IMR-90 (cell line): ENCODE data around the gene OR52K1. TPM values are rescaled to one million over a fixed set of nuclear protein-coding genes. Genes with fewer than 3 reads are reported as not detected.

ENCODE experiments used
- ATAC-seq: fragments of 200-7000 bp; cut with Tn5 transposase; 2 replicates; pipeline ENCODE4 v1.9.1; 2020; ENCODE audit warnings: low read depth, mild to moderate bottlenecking, moderate library complexity
- BruUV-seq: library from RNA; stranded (reverse); fragments of 400-500 nt; replicated peaks from 2 replicates; lab custom pipeline; 2021; lab: Mats Ljungman, UMichigan
- CTCF ChIA-PET: fragments of 300-600 bp; formaldehyde crosslinking; extraction: SDS; loops from one replicate; lab custom pipeline; 2021; ENCODE audit warnings: antibody characterized with exemption; lab: Yijun Ruan, JAX
- POLR2A ChIA-PET: fragments of 300-600 bp; sonication (Branson Sonifier 250); formaldehyde crosslinking; loops from one replicate; lab custom pipeline; 2022; ENCODE audit warnings: antibody characterized with exemption; ENCODE audit not compliant: unreplicated experiment; lab: Charles Lee
- DNase-seq: peaks from one replicate; pipeline ENCODE4 v3.0.0; 2013
- H2AFZ ChIP-seq: replicated peaks from 2 replicates; pipeline ENCODE3; 2013; ENCODE audit warnings: low read length, mild to moderate bottlenecking; ENCODE audit not compliant: poor library complexity
- H2AK5ac ChIP-seq: 2 replicates; pipeline ENCODE4 v1.6.1; 2013; ENCODE audit warnings: low read depth, low read length, inconsistent platforms
- H2AK9ac ChIP-seq: replicated peaks from 2 replicates; pipeline ENCODE3; 2013; ENCODE audit warnings: mild to moderate bottlenecking, low read depth, low read length, moderate library complexity; ENCODE audit not compliant: poor library complexity
- H2BK120ac ChIP-seq: 2 replicates; pipeline ENCODE4 v1.6.1; 2013; ENCODE audit warnings: low read depth, low read length, inconsistent platforms
- H2BK15ac ChIP-seq: 3 replicates; pipeline ENCODE4 v1.6.1; 2013; ENCODE audit warnings: low read depth, low read length, inconsistent platforms
- H2BK20ac ChIP-seq: 2 replicates; pipeline ENCODE4 v1.6.1; 2013; ENCODE audit warnings: low read depth, mild to moderate bottlenecking, inconsistent platforms, low read length, moderate library complexity
- H2BK5ac ChIP-seq: 2 replicates; pipeline ENCODE4 v1.6.1; 2013; ENCODE audit warnings: mild to moderate bottlenecking, low read depth, low read length, inconsistent platforms; ENCODE audit not compliant: poor library complexity, severe bottlenecking
- H3K14ac ChIP-seq: replicated peaks from 2 replicates; pipeline ENCODE4 v1.6.1; 2013; ENCODE audit warnings: low read depth, low read length, inconsistent platforms
- H3K18ac ChIP-seq: 2 replicates; pipeline ENCODE4 v1.6.1; 2013; ENCODE audit warnings: low read depth, low read length, control low read depth
- H3K23ac ChIP-seq: 2 replicates; pipeline ENCODE4 v1.6.1; 2013; ENCODE audit warnings: low read depth, low read length, inconsistent platforms
- H3K27ac ChIP-seq: 2 replicates; pipeline ENCODE4 v1.5.1; 2013; ENCODE audit warnings: mild to moderate bottlenecking, control low read depth, low read length; ENCODE audit not compliant: insufficient read depth
- H3K27me3 ChIP-seq: 2 replicates; pipeline ENCODE4 v1.6.1; 2013; ENCODE audit warnings: low read length; ENCODE audit not compliant: control insufficient read depth, insufficient read depth
- H3K36me3 ChIP-seq: 2 replicates; pipeline ENCODE4 v1.6.1; 2013; ENCODE audit warnings: low read length, mixed read lengths; ENCODE audit not compliant: control insufficient read depth, insufficient read depth
- H3K4ac ChIP-seq: 2 replicates; pipeline ENCODE4 v1.6.1; 2013; ENCODE audit warnings: low read depth, low read length, inconsistent platforms
- H3K4me1 ChIP-seq: 2 replicates; pipeline ENCODE4 v1.6.1; 2013; ENCODE audit warnings: low read length, mixed read lengths; ENCODE audit not compliant: control insufficient read depth, insufficient read depth
- H3K4me2 ChIP-seq: 2 replicates; pipeline ENCODE4 v1.6.1; 2013; ENCODE audit warnings: low read depth, mild to moderate bottlenecking, control low read depth, low read length, moderate library complexity
- H3K4me3 ChIP-seq: 2 replicates; pipeline ENCODE4 v1.5.1; 2013; ENCODE audit warnings: low read depth, mild to moderate bottlenecking, control low read depth, low read length, moderate library complexity; ENCODE audit not compliant: insufficient read depth
- H3K56ac ChIP-seq: 2 replicates; pipeline ENCODE4 v1.6.1; 2013; ENCODE audit warnings: low read length, inconsistent platforms; ENCODE audit not compliant: insufficient read depth; ENCODE audit errors: extremely low read depth
- H3K79me1 ChIP-seq, 2 experiments: 2 replicates each; pipeline ENCODE4 v1.6.1; 2013; ENCODE audit warnings: low read length in 2 of 2, inconsistent platforms in 1 of 2, low read depth in 1 of 2
- H3K9ac ChIP-seq: 2 replicates; pipeline ENCODE4 v1.6.1; 2013; ENCODE audit warnings: low read depth, low read length, control low read depth
- H3K9me1 ChIP-seq: 2 replicates; pipeline ENCODE4 v1.6.1; 2013; ENCODE audit warnings: low read length, inconsistent platforms; ENCODE audit not compliant: insufficient read depth
- H3K9me3 ChIP-seq: 2 replicates; pipeline ENCODE4 v1.6.1; 2013; ENCODE audit warnings: low read length; ENCODE audit not compliant: control insufficient read depth, insufficient read depth
- H4K20me1 ChIP-seq: 2 replicates; pipeline ENCODE4 v1.6.1; 2013; ENCODE audit warnings: low read length, inconsistent platforms; ENCODE audit not compliant: insufficient read depth
- H4K5ac ChIP-seq: 2 replicates; pipeline ENCODE4 v1.6.1; 2013; ENCODE audit warnings: mild to moderate bottlenecking, low read depth, low read length, control low read depth
- H4K8ac ChIP-seq, 2 experiments: 2 replicates each; pipeline ENCODE4 v1.6.1; 2013; ENCODE audit warnings: low read depth in 2 of 2, low read length in 2 of 2, control low read depth in 1 of 2, inconsistent platforms in 1 of 2
- H4K91ac ChIP-seq: 2 replicates; pipeline ENCODE4 v1.6.1; 2013; ENCODE audit warnings: low read depth, low read length, inconsistent platforms; ENCODE audit not compliant: insufficient read depth
- BHLHE40 ChIP-seq: fragments of 150-350 bp; IDR thresholded peaks from 2 replicates; pipeline ENCODE4 v1.6.1; 2016; ENCODE audit warnings: mild to moderate bottlenecking, low read depth, low read length
- CEBPB ChIP-seq: IDR thresholded peaks from 2 replicates; pipeline ENCODE4 v1.6.1; 2012; ENCODE audit warnings: low read depth, low read length, improper control_type of control experiment
- FOS ChIP-seq: fragments of 150-350 bp; IDR thresholded peaks from 2 replicates; pipeline ENCODE4 v1.6.1; 2016; ENCODE audit warnings: low read depth, low read length
- MAFK ChIP-seq: IDR thresholded peaks from 2 replicates; pipeline ENCODE4 v1.6.1; 2012; ENCODE audit warnings: low read depth, low read length, improper control_type of control experiment
- MXI1 ChIP-seq: IDR thresholded peaks from 2 replicates; pipeline ENCODE4 v1.6.1; 2012; ENCODE audit warnings: low read depth, mild to moderate bottlenecking, low read length, moderate library complexity, borderline replicate concordance
- NFE2L2 ChIP-seq: fragments of 150-350 bp; IDR thresholded peaks from 2 replicates; pipeline ENCODE4 v1.6.1; 2016; ENCODE audit warnings: low read depth, mild to moderate bottlenecking, low read length
- RCOR1 ChIP-seq: IDR thresholded peaks from 2 replicates; pipeline ENCODE4 v1.6.1; 2012; ENCODE audit warnings: mild to moderate bottlenecking, low read length, improper control_type of control experiment; ENCODE audit not compliant: insufficient replicate concordance
- WGBS, 2 experiments: methylation state at CpG; one replicate each; pipeline versions ENCODE4 v1.1.5 to v1.1.7; 2013; ENCODE audit warnings: missing lambda C conversion rate in 2 of 2; ENCODE audit not compliant: insufficient read length in 1 of 2; ENCODE audit errors: extremely low coverage in 2 of 2; 5-methylcytosine and 5-hydroxymethylcytosine counted together
- dilution Hi-C: fragments of 300-500 bp; cut with HindIII; formaldehyde crosslinking; loops from one replicate; pipeline ENCODE4 v1.14.3; 2018; ENCODE audit warnings: low sequenced_read_pairs; ENCODE audit not compliant: unreplicated experiment
- in situ Hi-C: fragments of 300-500 bp; cut with MboI; formaldehyde crosslinking; loops from 3 replicates; pipeline ENCODE4 v1.14.3; 2019; ENCODE audit warnings: low sequenced_read_pairs, inconsistent platforms, mixed read lengths
- intact Hi-C: fragments of 100-400 bp; cut with micrococcal nuclease; formaldehyde crosslinking; loops from 2 replicates; pipeline ENCODE4 v1.10.0; 2022
- polyA plus RNA-seq, 3 experiments: library from polyadenylated mRNA; depleted of rRNA; stranded (reverse); fragments of >200 nt; gene quantifications; 2 replicates each; pipeline ENCODE4 v1.2.3, GENCODE V29; 2012; ENCODE audit warnings: low replicate concordance in 1 of 3
- total RNA-seq: library from RNA; depleted of rRNA; stranded (reverse); fragments of >200 nt; gene quantifications from 2 replicates; pipeline ENCODE4 v1.2.3, GENCODE V29; 2012

The OR52K1 gene
- total and polyA plus RNA-seq, 2 of the 4 experiments (the other 2 are of a cell fraction): not detected

- Histone ChIP-seq H3K27me3 (no peaks in the 10 kb centered on the region), H3K18ac (no peak overlapping the region), H3K36me3 (no peaks in the 10 kb centered on the region), H3K23ac (no peak overlapping the region), H3K4me3 (no peak overlapping the region), H3K9ac (no peak overlapping the region), H2AFZ (no peak overlapping the region), H3K9me3 (no peaks in the 10 kb centered on the region), H3K14ac (no peak overlapping the region), H3K56ac (no peak overlapping the region), H2BK120ac (no peak overlapping the region), H3K4ac (no peak overlapping the region), H3K79me1 (no peaks in the 10 kb centered on the region), H2BK20ac (no peak overlapping the region), H4K20me1 (no peaks in the 10 kb centered on the region), H3K4me1 (no peaks in the 10 kb centered on the region), H4K91ac (no peak overlapping the region), H2AK5ac (no peak overlapping the region), H3K27ac (no peak overlapping the region), H2BK5ac (no peak overlapping the region), H4K8ac (no peak overlapping the region), H4K5ac (no peak overlapping the region), H2BK15ac (no peak overlapping the region), H2AK9ac (no peak overlapping the region), H3K9me1 (no peaks in the 10 kb centered on the region; the same call in 1 of the 2 replicates), H3K4me2 (no peak overlapping the region)
- intact Hi-C loops (no loop called here), in situ Hi-C loops (no loop called here), dilution Hi-C loops (no loop called here)
- ChIA-PET POLR2A (no interaction called here), CTCF (no interaction called here)
- no TSS peak for BruUV-seq
- WGBS, 2 experiments: 0% methylated on average over 3 of the region's 5 CpGs; no CpG with 5 or more reads in 1 of the 2 experiments
- DNase-seq (no peak), ATAC-seq (no peak)
- no peak for TF ChIP-seq MXI1
- TF ChIP-seq NFE2L2: no peak
- TF ChIP-seq BHLHE40: no peak
- no peak for TF ChIP-seq CEBPB
- no peak for TF ChIP-seq FOS
- no peak for TF ChIP-seq RCOR1
- TF ChIP-seq MAFK: no peak
Observed at GRCh38 chr11:4511282-4512245, 29.1 kb downstream of the OR52K1 start.
